Measurements from ENCODE around the gene ADCK1. TPM values are rescaled to one million over a fixed set of nuclear protein-coding genes. Genes with fewer than 3 reads are reported as not detected.
A peak's percentile ranks its signal among the peaks of the same experiment; 100 is the strongest.

ADCK1 gene
- total and polyA plus RNA-seq, 9 of the 15 experiments (the other 6 are each of a cell fraction or from before 2014, with no cell fraction given), result 2.8 to 8.9 (median 4.3) TPM

GRCh38 chr14:77924141-77924948 is 124.4 kb downstream of the ADCK1 start:
- POLR2A ChIA-PET, result interaction anchor here (0.6 to 2.0 kb wide), 6 partner anchors 10 to 1113 kb away, joined by 3 to 9 read pairs (median 3); no protein-coding TSS in a partner anchor
- peak; percentile 23 for ATAC-seq
- TF ChIP-seq ZNF165 (CRISPR knock-in tag; IDR thresholded peaks at IDR 0.05; ENCODE audit: borderline replicate concordance) (no peak), POLR2AphosphoS5 (IDR thresholded peaks at IDR 0.05; ENCODE audit: control insufficient read depth, insufficient read depth, low read depth, low read length) (no peak), MCM3 (IDR thresholded peaks at IDR 0.05) (no peak), OTX1 (CRISPR knock-in tag; IDR thresholded peaks at IDR 0.05) (no peak), EWSR1 (IDR thresholded peaks at IDR 0.05; ENCODE audit: borderline replicate concordance, low read depth, partially characterized antibody) (no peak), JUN (IDR thresholded peaks at IDR 0.05; ENCODE audit: borderline replicate concordance, low read depth, low read length) (no peak), JUN (CRISPR knock-in tag; IDR thresholded peaks at IDR 0.05; ENCODE audit: borderline replicate concordance) (no peak), SP2 (IDR thresholded peaks at IDR 0.05; ENCODE audit: extremely low read depth, low read depth, low read length, poor library complexity, severe bottlenecking) (no peak), NONO (IDR thresholded peaks at IDR 0.05; ENCODE audit: low read depth in 2 of 2, low read length in 1 of 2) (no peak), SIRT6 (IDR thresholded peaks at IDR 0.05; ENCODE audit: low read depth, low read length) (no peak), HDAC1 (IDR thresholded peaks at IDR 0.05) (no peak), MAZ (CRISPR knock-in tag; conservative IDR thresholded peaks at IDR 0.05 in 1 of 2, IDR thresholded peaks at IDR 0.05 in 1 of 2) (no peak), FOXK2 (conservative IDR thresholded peaks at IDR 0.05 in 1 of 2, IDR thresholded peaks at IDR 0.05 in 1 of 2; ENCODE audit: low read depth in 2 of 2) (no peak), GTF2B (IDR thresholded peaks at IDR 0.05; ENCODE audit: extremely low read depth, insufficient read length) (no peak), CBX2 (IDR thresholded peaks at IDR 0.05; ENCODE audit: insufficient read depth, low read length, poor library complexity, severe bottlenecking) (no peak)
- TF ChIP-seq, protein P1, sequence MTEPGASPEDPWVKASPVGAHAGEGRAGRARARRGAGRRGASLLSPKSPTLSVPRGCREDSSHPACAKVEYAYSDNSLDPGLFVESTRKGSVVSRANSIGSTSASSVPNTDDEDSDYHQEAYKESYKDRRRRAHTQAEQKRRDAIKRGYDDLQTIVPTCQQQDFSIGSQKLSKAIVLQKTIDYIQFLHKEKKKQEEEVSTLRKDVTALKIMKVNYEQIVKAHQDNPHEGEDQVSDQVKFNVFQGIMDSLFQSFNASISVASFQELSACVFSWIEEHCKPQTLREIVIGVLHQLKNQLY (CRISPR knock-in tag; conservative IDR thresholded peaks at IDR 0.05), result no peak
- TF ChIP-seq, protein P2, sequence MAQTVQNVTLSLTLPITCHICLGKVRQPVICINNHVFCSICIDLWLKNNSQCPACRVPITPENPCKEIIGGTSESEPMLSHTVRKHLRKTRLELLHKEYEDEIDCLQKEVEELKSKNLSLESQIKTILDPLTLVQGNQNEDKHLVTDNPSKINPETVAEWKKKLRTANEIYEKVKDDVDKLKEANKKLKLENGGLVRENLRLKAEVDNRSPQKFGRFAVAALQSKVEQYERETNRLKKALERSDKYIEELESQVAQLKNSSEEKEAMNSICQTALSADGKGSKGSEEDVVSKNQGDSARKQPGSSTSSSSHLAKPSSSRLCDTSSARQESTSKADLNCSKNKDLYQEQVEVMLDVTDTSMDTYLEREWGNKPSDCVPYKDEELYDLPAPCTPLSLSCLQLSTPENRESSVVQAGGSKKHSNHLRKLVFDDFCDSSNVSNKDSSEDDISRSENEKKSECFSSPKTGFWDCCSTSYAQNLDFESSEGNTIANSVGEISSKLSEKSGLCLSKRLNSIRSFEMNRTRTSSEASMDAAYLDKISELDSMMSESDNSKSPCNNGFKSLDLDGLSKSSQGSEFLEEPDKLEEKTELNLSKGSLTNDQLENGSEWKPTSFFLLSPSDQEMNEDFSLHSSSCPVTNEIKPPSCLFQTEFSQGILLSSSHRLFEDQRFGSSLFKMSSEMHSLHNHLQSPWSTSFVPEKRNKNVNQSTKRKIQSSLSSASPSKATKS (CRISPR knock-in tag; IDR thresholded peaks at IDR 0.05), result no peak

More at GRCh38 chr14:77924141-77924948, 124.4 kb downstream of the ADCK1 start:
- Histone ChIP-seq H3K36me3 (ENCODE audit: control insufficient read depth, insufficient read depth, low read length) (no peaks in the 10 kb centered on the region), H3K79me2 (ENCODE audit: control insufficient read depth, insufficient read depth, low read length) (no peaks in the 10 kb centered on the region), H3K27ac (ENCODE audit: extremely low read depth, low read depth, low read length) (peak overlapping the region; percentile 92), H4K20me1 (replicated peaks; ENCODE audit: control insufficient read depth, insufficient read depth, low read length) (no peaks in the 10 kb centered on the region), H3K4me2 (ENCODE audit: insufficient read depth, low read length) (peak overlapping the region; percentile 62), H3K4me3 (no peak overlapping the region), H3K4me1 (replicated peaks in 1 of 2; ENCODE audit: control insufficient read depth in 2 of 2, insufficient read depth in 2 of 2, low read length in 2 of 2) (peaks cover 41 to 46% of the 10 kb centered on the region in 2 experiments), H3K9me1 (ENCODE audit: control insufficient read depth, insufficient read depth, low read length) (no peaks in the 10 kb centered on the region), H3K9ac (ENCODE audit: insufficient read depth in 1 of 2, low read depth in 2 of 2, low read length in 2 of 2) (peak overlapping the region; percentile 48 to 71; a peak in 3 of 4 replicates), H2AFZ (ENCODE audit: low read depth, low read length) (peak overlapping the region; percentile 59; the same call in 1 of the 2 replicates), H3K27me3 (ENCODE audit: control insufficient read depth in 2 of 2, insufficient read depth in 2 of 2, low read length in 2 of 2) (no peaks in the 10 kb centered on the region), H3K9me3 (replicated peaks; ENCODE audit: control insufficient read depth, insufficient read depth, low read depth, low read length) (no peaks in the 10 kb centered on the region)
- CTCF ChIA-PET (ENCODE audit: low intra/inter-chr PET ratio), result no interaction called here
- no TSS peak for BruUV-seq (replicated peaks)
- WGBS (ENCODE audit: insufficient coverage, low coverage, missing lambda C conversion rate), result 31% methylated on average over 14 of the region's 22 CpGs
- FAIRE-seq (peak; percentile 44), DNase-seq (ENCODE audit: extremely low read depth in 1 of 4, low spot score in 3 of 4) (peak in 2 of 4 experiments; percentile 18 to 43)
- intact Hi-C loops (cut with micrococcal nuclease) (no loop called here), in situ Hi-C loops (cut with MboI) (no loop called here)

Data from K562 (cell line).